Activated CD4-positive, alpha-beta T cell treated with anti-CD3 and anti-CD28 coated beads for 24 hours (primary cell): ENCODE data around the gene C1QB.
"Not testable (repeated sequence)": the region's sequence is repeated elsewhere in the genome, so short reads cannot be mapped to it uniquely, and the experiment has no call there.

ENCODE experiments used
- DNase-seq, 2 donors: peaks; one replicate each; pipeline ENCODE4 v3.0.0-alpha.2; 2020; ENCODE audit warnings: low read depth in 2 of 2

C1QB gene

GRCh38 chr1:22662986-22663408 lies 10.0 kb downstream of the C1QB start:
- DNase-seq = no peak

- no peak for DNase-seq
Observed at GRCh38 chr1:22665752-22666151, 12.7 kb downstream of the C1QB start.

GRCh38 chr1:22666412-22666811 lies 13.4 kb downstream of the C1QB start:
- DNase-seq = no peak

GRCh38 chr1:22668840-22669239 lies 15.8 kb downstream of the C1QB start:
- DNase-seq = not testable (repeated sequence)

- DNase-seq = no peak
Observed at GRCh38 chr1:22670352-22670975, 17.4 kb downstream of the C1QB start.

- DNase-seq = no peak
Observed at GRCh38 chr1:22671999-22672398, 19.0 kb downstream of the C1QB start.

- DNase-seq = peak in 1 of 2 donors; percentile 22
Observed at GRCh38 chr1:22673486-22674409, 20.7 kb downstream of the C1QB start.

GRCh38 chr1:22674410-22674749 lies 21.3 kb downstream of the C1QB start:
- DNase-seq = no peak

GRCh38 chr1:22676151-22676550 lies 23.1 kb downstream of the C1QB start:
- not testable (repeated sequence) for DNase-seq

GRCh38 chr1:22676916-22677583 lies 24.0 kb downstream of the C1QB start:
- DNase-seq = no peak

- no peak for DNase-seq
Observed at GRCh38 chr1:22677931-22678896, 25.2 kb downstream of the C1QB start.

GRCh38 chr1:22680726-22681125 lies 27.7 kb downstream of the C1QB start:
- no peak for DNase-seq

GRCh38 chr1:22681556-22682276 lies 28.7 kb downstream of the C1QB start:
- DNase-seq = no peak

- DNase-seq = no peak
Observed at GRCh38 chr1:22683547-22683946, 30.5 kb downstream of the C1QB start.

GRCh38 chr1:22685591-22686059 lies 32.6 kb downstream of the C1QB start:
- no peak for DNase-seq

- DNase-seq = no peak
Observed at GRCh38 chr1:22687191-22687590, 34.2 kb downstream of the C1QB start.

GRCh38 chr1:22688466-22688865 lies 35.4 kb downstream of the C1QB start:
- DNase-seq = no peak

GRCh38 chr1:22689505-22689904 lies 36.5 kb downstream of the C1QB start:
- no peak for DNase-seq

- DNase-seq = no peak
Observed at GRCh38 chr1:22691031-22691753, 38.2 kb downstream of the C1QB start.

- DNase-seq = no peak
Observed at GRCh38 chr1:22694172-22694571, 41.1 kb downstream of the C1QB start.
